ENCODE data around the gene RIMS1. TPM values are rescaled to one million over a fixed set of nuclear protein-coding genes. Genes with fewer than 3 reads are reported as not detected.

RIMS1 gene
- total RNA-seq, 1 donor from 2014 or later = 1.2 TPM

- intact Hi-C loops (cut with DNase I) = no loop called here
- DNase-seq (ENCODE audit: low spot score) = no peak
These were observed 538.1 kb downstream of the RIMS1 start for GRCh38 chr6:72424476-72424875.

GRCh38 chr6:72425003-72425681, 538.8 kb downstream of the RIMS1 start:
- no peak for DNase-seq (ENCODE audit: low spot score)
- intact Hi-C loops (cut with DNase I) = no loop called here

- DNase-seq (ENCODE audit: low spot score) = no peak
- intact Hi-C loops (cut with DNase I) = no loop called here
These were observed 554.3 kb downstream of the RIMS1 start for GRCh38 chr6:72440611-72441010.

- intact Hi-C loops (cut with DNase I) = no loop called here
- DNase-seq (ENCODE audit: low spot score) = no peak
These were observed 560.1 kb downstream of the RIMS1 start for GRCh38 chr6:72446430-72446829.

All from cardiac septum (tissue), 1 donor.